ENCODE measurements around the gene SETDB2.

SETDB2 gene

DNA sequence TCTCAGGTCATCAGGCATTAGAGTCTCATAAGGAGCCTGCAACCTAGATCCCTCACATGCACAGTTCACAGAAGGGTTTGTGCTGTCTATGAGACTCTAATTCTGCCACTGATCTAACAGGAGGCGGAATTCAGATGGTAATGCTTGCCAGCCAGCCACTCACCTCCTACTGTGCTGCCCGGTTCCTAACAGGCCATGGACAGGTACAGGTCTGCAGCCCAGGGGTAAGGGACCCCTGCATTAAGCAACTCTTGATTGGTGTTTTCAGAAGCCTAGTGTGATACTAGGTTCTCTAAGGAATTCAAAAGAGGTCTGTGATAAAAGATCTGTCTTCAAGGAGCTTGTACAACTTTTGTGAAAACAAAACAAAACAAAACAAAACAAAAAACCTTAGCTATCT, 31.3 kb upstream of the SETDB2 start:
- DNase-seq (ENCODE audit: low read depth), result no peak
- H3K4me3 ChIP-seq (ENCODE audit: low read depth, low read length), result no peak overlapping the region
- TF ChIP-seq, protein P1, sequence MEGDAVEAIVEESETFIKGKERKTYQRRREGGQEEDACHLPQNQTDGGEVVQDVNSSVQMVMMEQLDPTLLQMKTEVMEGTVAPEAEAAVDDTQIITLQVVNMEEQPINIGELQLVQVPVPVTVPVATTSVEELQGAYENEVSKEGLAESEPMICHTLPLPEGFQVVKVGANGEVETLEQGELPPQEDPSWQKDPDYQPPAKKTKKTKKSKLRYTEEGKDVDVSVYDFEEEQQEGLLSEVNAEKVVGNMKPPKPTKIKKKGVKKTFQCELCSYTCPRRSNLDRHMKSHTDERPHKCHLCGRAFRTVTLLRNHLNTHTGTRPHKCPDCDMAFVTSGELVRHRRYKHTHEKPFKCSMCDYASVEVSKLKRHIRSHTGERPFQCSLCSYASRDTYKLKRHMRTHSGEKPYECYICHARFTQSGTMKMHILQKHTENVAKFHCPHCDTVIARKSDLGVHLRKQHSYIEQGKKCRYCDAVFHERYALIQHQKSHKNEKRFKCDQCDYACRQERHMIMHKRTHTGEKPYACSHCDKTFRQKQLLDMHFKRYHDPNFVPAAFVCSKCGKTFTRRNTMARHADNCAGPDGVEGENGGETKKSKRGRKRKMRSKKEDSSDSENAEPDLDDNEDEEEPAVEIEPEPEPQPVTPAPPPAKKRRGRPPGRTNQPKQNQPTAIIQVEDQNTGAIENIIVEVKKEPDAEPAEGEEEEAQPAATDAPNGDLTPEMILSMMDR (IDR thresholded peaks at IDR 0.05; ENCODE audit: low read depth, low read length, missing control alignments), result no peak

- H3K4me3 ChIP-seq (ENCODE audit: low read depth, low read length), result no peak overlapping the region
- DNase-seq (ENCODE audit: low read depth), result no peak
- TF ChIP-seq, protein P1 (IDR thresholded peaks at IDR 0.05; ENCODE audit: low read depth, low read length, missing control alignments), result no peak
Measured at GRCh38 chr13:49417161-49417560, 26.9 kb upstream of the SETDB2 start.

GRCh38 chr13:49418206-49418605, 25.9 kb upstream of the SETDB2 start:
- DNase-seq (ENCODE audit: low read depth), result no peak
- no peak overlapping the region for H3K4me3 ChIP-seq (ENCODE audit: low read depth, low read length)
- TF ChIP-seq, protein P1 (IDR thresholded peaks at IDR 0.05; ENCODE audit: low read depth, low read length, missing control alignments), result no peak

DNA sequence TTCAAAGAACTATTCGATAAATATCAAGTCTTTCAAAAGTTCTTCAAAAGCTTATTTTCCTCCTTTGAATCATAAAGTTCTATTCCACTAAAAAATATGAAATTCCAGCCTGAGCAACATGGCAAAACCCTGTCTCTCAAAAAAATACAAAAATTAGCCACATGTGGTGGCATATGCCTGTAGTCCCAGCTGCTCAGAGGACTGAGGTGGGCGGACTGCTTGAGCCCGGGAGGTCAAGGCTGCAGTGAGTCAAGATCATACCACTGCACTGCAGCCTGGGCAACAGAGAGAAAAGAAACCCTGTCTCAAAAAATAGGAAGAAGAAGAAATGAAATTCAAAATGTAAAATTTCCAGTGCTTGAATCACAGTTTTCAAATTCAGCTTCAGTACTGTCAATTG, 24.8 kb upstream of the SETDB2 start:
- no peak overlapping the region for H3K4me3 ChIP-seq (ENCODE audit: low read depth, low read length)
- no peak for DNase-seq (ENCODE audit: low read depth)
- TF ChIP-seq, protein P1 (IDR thresholded peaks at IDR 0.05; ENCODE audit: low read depth, low read length, missing control alignments), result no peak

DNA sequence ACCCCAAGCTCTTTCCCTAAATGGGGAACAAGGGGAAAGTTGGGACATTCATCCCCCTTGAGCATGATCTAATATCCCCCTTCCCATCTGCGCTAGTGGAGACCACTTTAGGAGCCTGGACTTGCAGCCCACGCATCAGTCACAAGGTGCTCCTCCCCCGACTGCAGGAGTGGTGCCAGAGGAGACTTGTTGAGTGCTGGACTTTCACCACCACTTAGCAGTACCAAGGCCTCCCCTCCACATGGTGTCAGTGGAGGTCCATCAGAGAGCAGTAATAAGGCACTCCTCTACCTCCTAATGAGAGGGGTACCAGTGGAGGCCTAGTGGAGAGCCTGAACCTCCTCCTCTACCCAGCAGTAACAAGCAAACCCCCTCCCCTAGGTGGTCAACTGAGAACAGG, 22.7 kb upstream of the SETDB2 start:
- no peak overlapping the region for H3K4me3 ChIP-seq (ENCODE audit: low read depth, low read length)
- TF ChIP-seq, protein P1 (IDR thresholded peaks at IDR 0.05; ENCODE audit: low read depth, low read length, missing control alignments), result peak; percentile 58
- DNase-seq (ENCODE audit: low read depth), result peak; percentile 22

DNA sequence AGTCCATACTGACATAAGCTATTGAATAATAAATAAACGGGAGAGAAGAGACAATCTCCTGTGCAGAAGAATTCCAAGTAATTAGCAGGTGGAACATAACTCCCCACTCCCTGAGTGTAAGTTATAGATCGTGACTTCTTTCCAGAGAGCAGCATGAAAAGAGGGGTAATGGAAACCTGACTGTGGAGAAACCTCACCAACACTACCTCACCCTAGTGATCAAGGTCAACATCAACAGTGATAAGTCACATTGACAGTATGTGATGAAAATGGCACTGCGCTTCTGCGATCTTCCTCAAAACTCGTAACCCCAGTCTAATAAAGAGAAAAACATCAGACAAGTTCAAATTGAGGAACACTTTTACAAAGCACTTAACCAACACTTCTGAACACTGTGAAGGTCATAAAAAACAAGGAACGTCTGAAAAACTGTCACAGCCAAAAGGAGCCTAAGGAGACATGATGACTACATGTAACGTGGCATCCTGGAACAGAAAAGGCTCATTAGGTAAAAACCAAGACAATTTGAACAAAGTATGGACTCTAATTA, 20.0 kb upstream of the SETDB2 start:
- TF ChIP-seq, protein P1 (IDR thresholded peaks at IDR 0.05; ENCODE audit: low read depth, low read length, missing control alignments), result no peak
- no peak for DNase-seq (ENCODE audit: low read depth)
- no peak overlapping the region for H3K4me3 ChIP-seq (ENCODE audit: low read depth, low read length)

GRCh38 chr13:49428041-49428763, 15.9 kb upstream of the SETDB2 start:
- no peak overlapping the region for H3K4me3 ChIP-seq (ENCODE audit: low read depth, low read length)
- DNase-seq (ENCODE audit: low read depth), result no peak
- TF ChIP-seq, protein P1 (IDR thresholded peaks at IDR 0.05; ENCODE audit: low read depth, low read length, missing control alignments), result no peak

Measured in GM12864 (cell line).